Keratinocyte (primary cell): ENCODE measurements around the gene KIAA0040.

Experiments used
- CTCF ChIP-seq, 3 experiments: IDR thresholded peaks in 1 of 3; conservative IDR thresholded peaks in 1 of 3; optimal IDR thresholded peaks in 1 of 3; 2 replicates in 2 of 3; 3 replicates in 1 of 3; pipeline versions ENCODE3 to v1.5.1; 2011; ENCODE audit warnings: low read length in 3 of 3, mild to moderate bottlenecking in 3 of 3, moderate library complexity in 2 of 3, control low read depth in 1 of 3, inconsistent platforms in 1 of 3; ENCODE audit not compliant: insufficient read depth in 2 of 3; ENCODE audit errors: extremely low read depth in 1 of 3
- EZH2 ChIP-seq: IDR thresholded peaks from one replicate; pipeline ENCODE4 v1.6.1; 2012; ENCODE audit warnings: inconsistent platforms, mild to moderate bottlenecking, low read length, moderate library complexity

GRCh38 chr1:175176246-175176645, 16.3 kb downstream of the KIAA0040 start:
- TF ChIP-seq CTCF (optimal IDR thresholded peaks at IDR 0.05 in 1 of 3, IDR thresholded peaks at IDR 0.05 in 1 of 3, conservative IDR thresholded peaks at IDR 0.05 in 1 of 3; ENCODE audit: extremely low read depth in 1 of 3, insufficient read depth in 2 of 3, low read length in 3 of 3) (no peak), EZH2 (no peak)
